ENCODE data around the gene RIPOR3.

- no peak for TF ChIP-seq POLR2A (IDR thresholded peaks at IDR 0.05)
- no peak for TF ChIP-seq CTCF (IDR thresholded peaks at IDR 0.05)
These were observed 106.7 kb downstream of the RIPOR3 start for GRCh38 chr20:50584687-50585086.

Data from lower leg skin (tissue), 3 donors.